NCI-H69 (cell line): ENCODE results near the gene KCNJ12.
A peak's percentile ranks its signal among the peaks of the same experiment; 100 is the strongest.
"Not testable (repeated sequence)": the region's sequence is repeated elsewhere in the genome, so short reads cannot be mapped to it uniquely, and the experiment has no call there.

Source experiments
- DNase-seq: peaks from one replicate; lab custom pipeline; 2025; lab: John Stamatoyannopoulos, UW

KCNJ12 gene

GRCh38 chr17:21452377-21453143 is 76.4 kb downstream of the KCNJ12 start:
- DNase-seq: peak; percentile 27

GRCh38 chr17:21453144-21453898 is 77.2 kb downstream of the KCNJ12 start:
- DNase-seq: no peak

- DNase-seq: not testable (repeated sequence)
Observed at GRCh38 chr17:21454006-21454405, 77.8 kb downstream of the KCNJ12 start.

- no peak for DNase-seq
Observed at GRCh38 chr17:21454441-21454840, 78.3 kb downstream of the KCNJ12 start.

- no peak for DNase-seq
Observed at GRCh38 chr17:21455761-21456160, 79.6 kb downstream of the KCNJ12 start.

GRCh38 chr17:21456449-21456848 is 80.3 kb downstream of the KCNJ12 start:
- not testable (repeated sequence) for DNase-seq

- peak; percentile 64 for DNase-seq
Observed at GRCh38 chr17:21457051-21458026, 81.2 kb downstream of the KCNJ12 start.

- DNase-seq: no peak
Observed at GRCh38 chr17:21458054-21458453, 81.9 kb downstream of the KCNJ12 start.

GRCh38 chr17:21459536-21459935 is 83.4 kb downstream of the KCNJ12 start:
- no peak for DNase-seq

GRCh38 chr17:21460358-21460757 is 84.2 kb downstream of the KCNJ12 start:
- DNase-seq: no peak

- DNase-seq: no peak
Observed at GRCh38 chr17:21462237-21462636, 86.1 kb downstream of the KCNJ12 start.

- no peak for DNase-seq
Observed at GRCh38 chr17:21463204-21463661, 87.1 kb downstream of the KCNJ12 start.

GRCh38 chr17:21463779-21464407 is 87.7 kb downstream of the KCNJ12 start:
- no peak for DNase-seq

GRCh38 chr17:21464611-21465021 is 88.5 kb downstream of the KCNJ12 start:
- no peak for DNase-seq

GRCh38 chr17:21466550-21466949 is 90.4 kb downstream of the KCNJ12 start:
- no peak for DNase-seq

- DNase-seq: no peak
Observed at GRCh38 chr17:21467196-21467595, 91.0 kb downstream of the KCNJ12 start.

- DNase-seq: no peak
Observed at GRCh38 chr17:21467739-21468490, 91.8 kb downstream of the KCNJ12 start.
